Effector memory CD8-positive, alpha-beta T cell (primary cell): ENCODE results near the gene UBE2H.
"Not testable (repeated sequence)": the region's sequence is repeated elsewhere in the genome, so short reads cannot be mapped to it uniquely, and the experiment has no call there.

Experiments
- ATAC-seq: fragments of 150-1000 bp; cut with Tn5 transposase; replicated peaks from 2 replicates; pipeline ENCODE4 v1.10.0; 2021; ENCODE audit warnings: mild to moderate bottlenecking, moderate library complexity
- DNase-seq, 3 experiments: peaks; one replicate each; pipeline ENCODE4 v3.0.0; 2021
- H3K27ac Mint-ChIP-seq, 2 donors: one replicate each; pipeline ENCODE4 v1.8.0; 2022; ENCODE audit warnings: mild to moderate bottlenecking in 2 of 2, mixed read lengths in 2 of 2, moderate library complexity in 2 of 2
- H3K27me3 Mint-ChIP-seq, 2 donors: one replicate each; pipeline ENCODE4 v1.8.0; 2022; ENCODE audit warnings: mixed read lengths in 2 of 2
- H3K36me3 Mint-ChIP-seq: one replicate; pipeline ENCODE4 v1.8.0; 2022; ENCODE audit warnings: mild to moderate bottlenecking, moderate library complexity, mixed read lengths; ENCODE audit not compliant: insufficient read depth
- H3K4me1 Mint-ChIP-seq, 2 donors: one replicate each; pipeline ENCODE4 v1.8.0; 2022; ENCODE audit warnings: low read depth in 2 of 2, mixed read lengths in 2 of 2
- H3K4me3 Mint-ChIP-seq, 2 donors: one replicate each; pipeline ENCODE4 v1.8.0; 2022; ENCODE audit warnings: mild to moderate bottlenecking in 2 of 2, mixed read lengths in 2 of 2, moderate library complexity in 2 of 2
- H3K9me3 Mint-ChIP-seq, 2 donors: one replicate each; pipeline ENCODE4 v1.8.0; 2022; ENCODE audit warnings: mixed read lengths in 2 of 2

The UBE2H gene

GRCh38 chr7:129911790-129912189 lies 41.0 kb downstream of the UBE2H start:
- Mint-ChIP-seq H3K27me3 (no peaks in the 10 kb centered on the region), H3K9me3 (no peaks in the 10 kb centered on the region), H3K4me3 (no peak overlapping the region), H3K27ac (no peak overlapping the region), H3K36me3 (peaks cover 31% of the 10 kb centered on the region), H3K4me1 (peaks cover 51 to 66% of the 10 kb centered on the region in 2 donors)
- DNase-seq (no peak), ATAC-seq (no peak)

- no peak for ATAC-seq
- no peaks in the 10 kb centered on the region for H3K9me3 Mint-ChIP-seq
These were observed 43.1 kb downstream of the UBE2H start for GRCh38 chr7:129909669-129910068.

GRCh38 chr7:129908181-129908580 lies 44.6 kb downstream of the UBE2H start:
- ATAC-seq (no peak), DNase-seq (no peak)
- Mint-ChIP-seq H3K27me3 (no peaks in the 10 kb centered on the region), H3K36me3 (peaks cover 16% of the 10 kb centered on the region), H3K4me3 (no peak overlapping the region), H3K4me1 (peaks cover 55 to 64% of the 10 kb centered on the region in 2 donors), H3K9me3 (no peaks in the 10 kb centered on the region), H3K27ac (peak overlapping the region in 1 of 2 donors; percentile 5)

More at GRCh38 chr7:129909669-129910068, 43.1 kb downstream of the UBE2H start:
- peaks cover 57 to 65% of the 10 kb centered on the region in 2 donors for H3K4me1 Mint-ChIP-seq
- DNase-seq = no peak
- no peaks in the 10 kb centered on the region for H3K27me3 Mint-ChIP-seq
- peak overlapping the region in 1 of 2 donors; percentile 53 for H3K27ac Mint-ChIP-seq
- no peak overlapping the region for H3K4me3 Mint-ChIP-seq
- H3K36me3 Mint-ChIP-seq = peaks cover 23% of the 10 kb centered on the region

- DNase-seq (no peak), ATAC-seq (peak; percentile 35)
- no peaks in the 10 kb centered on the region for H3K27me3 Mint-ChIP-seq
- no peaks in the 10 kb centered on the region for H3K9me3 Mint-ChIP-seq
- H3K27ac Mint-ChIP-seq = peak overlapping the region; percentile 5 to 91
- peaks cover 55 to 69% of the 10 kb centered on the region in 2 donors for H3K4me1 Mint-ChIP-seq
- peaks cover 16% of the 10 kb centered on the region for H3K36me3 Mint-ChIP-seq
- H3K4me3 Mint-ChIP-seq = peak overlapping the region; percentile 62 to 64
These were observed 45.5 kb downstream of the UBE2H start for GRCh38 chr7:129907122-129907736.

- ATAC-seq (peak; percentile 71), DNase-seq (no peak)
- Mint-ChIP-seq H3K27me3 (no peaks in the 10 kb centered on the region), H3K36me3 (peaks cover 16% of the 10 kb centered on the region), H3K27ac (peak overlapping the region; percentile 5 to 91), H3K4me1 (peaks cover 55 to 69% of the 10 kb centered on the region in 2 donors), H3K9me3 (no peaks in the 10 kb centered on the region), H3K4me3 (peak overlapping the region; percentile 62 to 64)
These were observed 46.1 kb downstream of the UBE2H start for GRCh38 chr7:129906700-129907099.

GRCh38 chr7:129903935-129904334 lies 48.8 kb downstream of the UBE2H start:
- no peak overlapping the region for H3K4me3 Mint-ChIP-seq
- no peaks in the 10 kb centered on the region for H3K27me3 Mint-ChIP-seq
- H3K27ac Mint-ChIP-seq = peak overlapping the region; percentile 6 to 32
- peaks cover 23% of the 10 kb centered on the region for H3K36me3 Mint-ChIP-seq
- H3K9me3 Mint-ChIP-seq = no peaks in the 10 kb centered on the region
- H3K4me1 Mint-ChIP-seq = peaks cover 49 to 65% of the 10 kb centered on the region in 2 donors
- no peak for DNase-seq
- no peak for ATAC-seq

- H3K9me3 Mint-ChIP-seq = no peaks in the 10 kb centered on the region
- DNase-seq (no peak), ATAC-seq (no peak)
- no peaks in the 10 kb centered on the region for H3K27me3 Mint-ChIP-seq
- no peak overlapping the region for H3K4me3 Mint-ChIP-seq
- no peak overlapping the region for H3K27ac Mint-ChIP-seq
- peaks cover 50 to 68% of the 10 kb centered on the region in 2 donors for H3K4me1 Mint-ChIP-seq
- peaks cover 16% of the 10 kb centered on the region for H3K36me3 Mint-ChIP-seq
These were observed 49.9 kb downstream of the UBE2H start for GRCh38 chr7:129902788-129903422.

- peaks cover 19 to 37% of the 10 kb centered on the region in 2 donors for H3K4me1 Mint-ChIP-seq
- no peak overlapping the region for H3K4me3 Mint-ChIP-seq
- peak overlapping the region; percentile 31 to 64 for H3K27ac Mint-ChIP-seq
- H3K36me3 Mint-ChIP-seq = peaks cover 24% of the 10 kb centered on the region
- ATAC-seq (peak; percentile 31), DNase-seq (no peak)
- no peaks in the 10 kb centered on the region for H3K9me3 Mint-ChIP-seq
- H3K27me3 Mint-ChIP-seq = no peaks in the 10 kb centered on the region
These were observed 54.1 kb downstream of the UBE2H start for GRCh38 chr7:129898502-129899160.

- Mint-ChIP-seq H3K27ac (peak overlapping the region; percentile 31 to 64), H3K9me3 (no peaks in the 10 kb centered on the region), H3K36me3 (peaks cover 24% of the 10 kb centered on the region), H3K27me3 (no peaks in the 10 kb centered on the region), H3K4me3 (no peak overlapping the region), H3K4me1 (peaks cover 19 to 38% of the 10 kb centered on the region in 2 donors)
- ATAC-seq (no peak), DNase-seq (no peak)
These were observed 54.8 kb downstream of the UBE2H start for GRCh38 chr7:129898007-129898406.

- H3K27me3 Mint-ChIP-seq = no peaks in the 10 kb centered on the region
- peaks cover 31% of the 10 kb centered on the region for H3K36me3 Mint-ChIP-seq
- H3K4me1 Mint-ChIP-seq = peaks cover 19 to 34% of the 10 kb centered on the region in 2 donors
- ATAC-seq (no peak), DNase-seq (no peak)
- H3K27ac Mint-ChIP-seq = no peak overlapping the region
- H3K4me3 Mint-ChIP-seq = no peak overlapping the region
- no peaks in the 10 kb centered on the region for H3K9me3 Mint-ChIP-seq
These were observed 56.0 kb downstream of the UBE2H start for GRCh38 chr7:129896568-129897382.

GRCh38 chr7:129894184-129894583 lies 58.6 kb downstream of the UBE2H start:
- not testable (repeated sequence) for ATAC-seq, H3K27me3 Mint-ChIP-seq, H3K9me3 Mint-ChIP-seq, H3K27ac Mint-ChIP-seq, H3K4me3 Mint-ChIP-seq, DNase-seq
- Mint-ChIP-seq H3K36me3 (peaks cover 22% of the 10 kb centered on the region), H3K4me1 (peaks cover 13 to 23% of the 10 kb centered on the region in 2 donors)

GRCh38 chr7:129890090-129890489 lies 62.7 kb downstream of the UBE2H start:
- H3K4me1 Mint-ChIP-seq = peaks cover 4% of the 10 kb centered on the region in 2 donors
- no peak for ATAC-seq
- no peak for DNase-seq
- H3K9me3 Mint-ChIP-seq = no peaks in the 10 kb centered on the region
- H3K36me3 Mint-ChIP-seq = peaks cover 31% of the 10 kb centered on the region
- no peaks in the 10 kb centered on the region for H3K27me3 Mint-ChIP-seq
- no peak overlapping the region for H3K27ac Mint-ChIP-seq
- H3K4me3 Mint-ChIP-seq = no peak overlapping the region
